ENCODE measurements around the gene MBNL2. TPM values are rescaled to one million over a fixed set of nuclear protein-coding genes. Genes with fewer than 3 reads are reported as not detected.
A peak's percentile ranks its signal among the peaks of the same experiment; 100 is the strongest.

MBNL2 gene
- total RNA-seq, 4 donors from 2014 or later: 113 to 129 (median 118) TPM

GRCh38 chr13:97432917-97433726 is 211.0 kb downstream of the MBNL2 start:
- H3K27ac ChIP-seq: peak overlapping the region; percentile 98 to 100 (median 100)

GRCh38 chr13:97433727-97434396 is 211.7 kb downstream of the MBNL2 start, which contains the start of gene RAP2A:
RAP2A (plus strand) TSS chr13:97434169; CDS start chr13:97434471, 302 bp downstream.
- Histone ChIP-seq H3K36me3 (no peaks in the 10 kb centered on the region), H3K27ac (peak within 1 kb of the TSS; percentile 98 to 100 (median 100)), H3K27me3 (no peaks in the 10 kb centered on the region), H3K4me3 (peak within 1 kb of the TSS; percentile 88 to 94), H3K9me3 (no peaks in the 10 kb centered on the region), H3K4me1 (peaks cover 0 to 67% (median 2%) of the 10 kb centered on the region in 3 donors)
- ATAC-seq: peak; percentile 73
- 0% methylated on average over 3 of the region's 94 CpGs; no CpG with 5 or more reads in 1 of the 2 donors for WGBS, 2 donors (ENCODE audit: low coverage in 1 of 2)
- TF ChIP-seq POLR2AphosphoS5 (IDR thresholded peaks at IDR 0.05) (peak; percentile 63), EP300 (IDR thresholded peaks at IDR 0.05) (no peak), POLR2A (IDR thresholded peaks at IDR 0.05) (peak; percentile 66 to 85)
- TF ChIP-seq, protein P1, sequence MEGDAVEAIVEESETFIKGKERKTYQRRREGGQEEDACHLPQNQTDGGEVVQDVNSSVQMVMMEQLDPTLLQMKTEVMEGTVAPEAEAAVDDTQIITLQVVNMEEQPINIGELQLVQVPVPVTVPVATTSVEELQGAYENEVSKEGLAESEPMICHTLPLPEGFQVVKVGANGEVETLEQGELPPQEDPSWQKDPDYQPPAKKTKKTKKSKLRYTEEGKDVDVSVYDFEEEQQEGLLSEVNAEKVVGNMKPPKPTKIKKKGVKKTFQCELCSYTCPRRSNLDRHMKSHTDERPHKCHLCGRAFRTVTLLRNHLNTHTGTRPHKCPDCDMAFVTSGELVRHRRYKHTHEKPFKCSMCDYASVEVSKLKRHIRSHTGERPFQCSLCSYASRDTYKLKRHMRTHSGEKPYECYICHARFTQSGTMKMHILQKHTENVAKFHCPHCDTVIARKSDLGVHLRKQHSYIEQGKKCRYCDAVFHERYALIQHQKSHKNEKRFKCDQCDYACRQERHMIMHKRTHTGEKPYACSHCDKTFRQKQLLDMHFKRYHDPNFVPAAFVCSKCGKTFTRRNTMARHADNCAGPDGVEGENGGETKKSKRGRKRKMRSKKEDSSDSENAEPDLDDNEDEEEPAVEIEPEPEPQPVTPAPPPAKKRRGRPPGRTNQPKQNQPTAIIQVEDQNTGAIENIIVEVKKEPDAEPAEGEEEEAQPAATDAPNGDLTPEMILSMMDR (IDR thresholded peaks at IDR 0.05): peak in 2 of 4 experiments; percentile 19 to 20

More at GRCh38 chr13:97432917-97433726, 211.0 kb downstream of the MBNL2 start:
- H3K9me3 ChIP-seq: no peaks in the 10 kb centered on the region
- no peaks in the 10 kb centered on the region for H3K36me3 ChIP-seq
- 0% methylated on average over 3 to 7 of the region's 50 CpGs for WGBS, 2 donors (ENCODE audit: low coverage in 1 of 2)
- TF ChIP-seq POLR2AphosphoS5 (IDR thresholded peaks at IDR 0.05) (peak; percentile 62), POLR2A (IDR thresholded peaks at IDR 0.05) (peak in 1 of 2 donors; percentile 38)
- TF ChIP-seq, protein P1 (IDR thresholded peaks at IDR 0.05): no peak
- H3K4me1 ChIP-seq: peaks cover 0 to 60% (median 2%) of the 10 kb centered on the region in 3 donors
- H3K27me3 ChIP-seq: no peaks in the 10 kb centered on the region
- peak overlapping the region; percentile 79 to 88 for H3K4me3 ChIP-seq
- peak; percentile 92 for ATAC-seq

DNA sequence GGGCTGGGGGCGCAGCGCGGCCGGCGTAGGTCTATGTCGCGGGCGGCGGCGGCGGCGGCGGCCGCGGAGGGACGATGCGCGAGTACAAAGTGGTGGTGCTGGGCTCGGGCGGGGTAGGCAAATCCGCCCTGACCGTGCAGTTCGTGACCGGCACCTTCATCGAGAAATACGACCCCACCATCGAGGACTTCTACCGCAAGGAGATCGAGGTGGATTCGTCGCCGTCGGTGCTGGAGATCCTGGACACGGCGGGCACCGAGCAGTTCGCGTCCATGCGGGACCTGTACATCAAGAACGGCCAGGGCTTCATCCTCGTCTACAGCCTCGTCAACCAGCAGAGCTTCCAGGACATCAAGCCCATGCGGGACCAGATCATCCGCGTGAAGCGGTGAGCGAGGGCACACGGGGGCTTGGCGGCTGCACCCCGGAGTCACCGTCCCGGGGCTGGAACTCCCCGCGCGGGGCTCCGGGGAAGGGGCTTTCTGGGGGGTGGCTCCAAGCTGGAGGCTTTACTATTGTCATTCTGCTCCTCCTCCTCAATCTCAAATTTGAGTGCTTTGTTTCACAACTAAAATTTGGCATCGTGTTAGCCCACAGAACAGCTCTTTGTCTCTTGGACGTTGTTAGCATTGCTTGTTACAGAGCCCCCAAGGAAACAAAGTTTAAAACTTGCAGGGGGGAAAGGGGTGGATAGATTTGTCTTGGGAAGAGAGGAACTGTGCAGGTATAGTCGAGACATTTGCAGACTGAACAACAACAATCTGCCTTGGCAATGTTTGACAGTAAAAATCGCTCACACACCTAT is 212.5 kb downstream of the MBNL2 start:
- peak; percentile 0 for ATAC-seq
- Histone ChIP-seq H3K27me3 (no peaks in the 10 kb centered on the region), H3K36me3 (no peaks in the 10 kb centered on the region), H3K4me3 (peak overlapping the region; percentile 88 to 94), H3K9me3 (no peaks in the 10 kb centered on the region), H3K27ac (peak overlapping the region; percentile 22 to 100 (median 100)), H3K4me1 (peaks cover 0 to 65% (median 2%) of the 10 kb centered on the region in 3 donors)
- TF ChIP-seq POLR2A (IDR thresholded peaks at IDR 0.05): no peak
- TF ChIP-seq, protein P1 (IDR thresholded peaks at IDR 0.05): no peak
- no peak for TF ChIP-seq EP300 (IDR thresholded peaks at IDR 0.05)
- TF ChIP-seq POLR2AphosphoS5 (IDR thresholded peaks at IDR 0.05): no peak
- 0% methylated on average over 2 to 4 of the region's 60 CpGs for whole genome bisulfite sequencing, 2 donors (ENCODE audit: low coverage in 1 of 2)

DNA sequence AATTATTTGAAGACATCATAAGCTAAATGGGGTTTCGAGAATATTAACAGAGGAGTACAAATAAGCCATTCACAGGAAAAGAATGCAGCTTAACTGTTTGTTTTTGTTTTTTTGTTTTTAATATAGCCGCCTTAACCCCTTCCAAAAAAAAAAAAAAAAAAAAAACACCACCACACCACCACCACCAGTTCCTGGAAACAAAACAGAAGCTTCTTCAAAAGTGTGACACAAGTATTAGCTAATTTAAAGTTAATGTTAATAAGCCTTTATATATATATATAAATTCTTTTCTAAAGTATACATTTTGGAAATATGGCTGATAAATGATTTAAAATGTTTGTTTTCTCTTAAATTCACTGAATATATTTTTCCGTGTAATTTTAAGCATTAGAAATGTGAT is 213.2 kb downstream of the MBNL2 start:
- H3K4me1 ChIP-seq: peaks cover 0 to 63% (median 2%) of the 10 kb centered on the region in 3 donors
- TF ChIP-seq, protein P1 (IDR thresholded peaks at IDR 0.05): no peak
- TF ChIP-seq POLR2A (IDR thresholded peaks at IDR 0.05) (no peak), POLR2AphosphoS5 (IDR thresholded peaks at IDR 0.05) (no peak), EP300 (IDR thresholded peaks at IDR 0.05) (no peak)
- no peaks in the 10 kb centered on the region for H3K9me3 ChIP-seq
- H3K27me3 ChIP-seq: no peaks in the 10 kb centered on the region
- no peaks in the 10 kb centered on the region for H3K36me3 ChIP-seq
- ATAC-seq: no peak
- H3K4me3 ChIP-seq: peak overlapping the region; percentile 88 to 94
- H3K27ac ChIP-seq: peak overlapping the region in 1 of 4 donors; percentile 100
- 27 to 40% methylated on average over 3 of the region's 3 CpGs for WGBS, 2 donors (ENCODE audit: low coverage in 1 of 2)
